Activated CD8-positive, alpha-beta memory T cell treated with anti-CD3 and anti-CD28 coated beads, Interleukin-2, amount 10 ng/mL, durations not matched to agents 7 days and 5 days (primary cell): ENCODE results near the gene DGKE. TPM values are rescaled to one million over a fixed set of nuclear protein-coding genes. Genes with fewer than 3 reads are reported as not detected.

Source experiments
- total RNA-seq, 2 experiments: library from RNA; stranded (reverse); gene quantifications; one replicate each; pipeline ENCODE4 v1.2.3, GENCODE V29; 2021

DGKE gene
- total RNA-seq, 2 experiments from 2014 or later = 30.6 to 36.4 TPM

Other genes starting within 250 kb of the DGKE start
- gene NOG, start 240.5 kb upstream of the DGKE start, total RNA-seq = not detected
- 1 to 10 TPM; 4.2 to 5.7 TPM for gene C17orf67, start 231 bp upstream of the DGKE start, total RNA-seq
- gene TRIM25, start 79.9 kb downstream of the DGKE start, total RNA-seq = 100 to 1,000 TPM; 166 to 227 TPM
- 10 to 100 TPM; 16.6 to 21.3 TPM for gene COIL, start 126.9 kb downstream of the DGKE start, total RNA-seq
- 10 to 100 TPM; 21.0 to 47.6 TPM for gene SCPEP1, start 144.0 kb downstream of the DGKE start, total RNA-seq